Erythroblast (primary cell): ENCODE data around the gene TEAD2.

ENCODE experiments used
- GATA1 ChIP-seq: IDR thresholded peaks from 2 replicates; pipeline ENCODE4 v1.6.1; 2011; ENCODE audit warnings: low read depth, mild to moderate bottlenecking, control low read depth, low read length, moderate library complexity
- POLR2A ChIP-seq: IDR thresholded peaks from 2 replicates; pipeline ENCODE4 v1.6.1; 2011; ENCODE audit warnings: mild to moderate bottlenecking, low read length

- no peak for TF ChIP-seq POLR2A
- no peak for TF ChIP-seq GATA1
Measured at GRCh38 chr19:49297403-49297802, 64.8 kb downstream of the TEAD2 start.
